DOHH2 (cell line): ENCODE measurements around the gene LAMB1.

Experiments
- EZH2phosphoT487 ChIP-seq: fragments of 200-600 bp; sonication (generic); IDR thresholded peaks from 2 replicates; pipeline ENCODE4 v1.6.1; 2017; ENCODE audit warnings: borderline replicate concordance, mild to moderate bottlenecking, antibody characterized with exemption, low read length, moderate library complexity, mixed read lengths
- TF ChIP-seq, protein P1 (sequence below): fragments of 200-600 bp; sonication (generic); IDR thresholded peaks from one replicate; pipeline ENCODE4 v1.5.1; 2014; ENCODE audit warnings: antibody characterized with exemption, mild to moderate bottlenecking, low read depth, low read length; ENCODE audit not compliant: poor library complexity, severe bottlenecking

DNA sequence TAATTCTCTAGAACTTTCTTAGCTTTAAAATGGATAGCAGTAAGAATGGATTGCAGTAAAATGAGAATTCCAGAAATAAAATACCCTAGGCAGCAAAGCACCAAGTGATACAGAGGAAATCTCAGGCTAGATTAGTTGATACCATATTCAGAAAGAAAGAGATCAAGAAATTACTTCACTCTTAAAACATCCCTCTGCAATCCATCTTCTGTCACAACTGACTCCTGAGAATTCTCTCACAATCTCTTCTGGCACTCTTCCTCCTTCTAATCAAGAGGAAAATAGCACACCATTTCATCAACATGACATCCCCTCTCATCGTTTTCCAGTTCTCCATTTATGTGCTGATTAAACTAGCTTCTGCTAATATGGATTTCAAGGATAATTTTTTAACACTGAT, 42.2 kb upstream of the LAMB1 start:
- TF ChIP-seq, protein P1, sequence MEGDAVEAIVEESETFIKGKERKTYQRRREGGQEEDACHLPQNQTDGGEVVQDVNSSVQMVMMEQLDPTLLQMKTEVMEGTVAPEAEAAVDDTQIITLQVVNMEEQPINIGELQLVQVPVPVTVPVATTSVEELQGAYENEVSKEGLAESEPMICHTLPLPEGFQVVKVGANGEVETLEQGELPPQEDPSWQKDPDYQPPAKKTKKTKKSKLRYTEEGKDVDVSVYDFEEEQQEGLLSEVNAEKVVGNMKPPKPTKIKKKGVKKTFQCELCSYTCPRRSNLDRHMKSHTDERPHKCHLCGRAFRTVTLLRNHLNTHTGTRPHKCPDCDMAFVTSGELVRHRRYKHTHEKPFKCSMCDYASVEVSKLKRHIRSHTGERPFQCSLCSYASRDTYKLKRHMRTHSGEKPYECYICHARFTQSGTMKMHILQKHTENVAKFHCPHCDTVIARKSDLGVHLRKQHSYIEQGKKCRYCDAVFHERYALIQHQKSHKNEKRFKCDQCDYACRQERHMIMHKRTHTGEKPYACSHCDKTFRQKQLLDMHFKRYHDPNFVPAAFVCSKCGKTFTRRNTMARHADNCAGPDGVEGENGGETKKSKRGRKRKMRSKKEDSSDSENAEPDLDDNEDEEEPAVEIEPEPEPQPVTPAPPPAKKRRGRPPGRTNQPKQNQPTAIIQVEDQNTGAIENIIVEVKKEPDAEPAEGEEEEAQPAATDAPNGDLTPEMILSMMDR = no peak
- TF ChIP-seq EZH2phosphoT487 = no peak
